ENCODE results near the gene GLT1D1.

DNA sequence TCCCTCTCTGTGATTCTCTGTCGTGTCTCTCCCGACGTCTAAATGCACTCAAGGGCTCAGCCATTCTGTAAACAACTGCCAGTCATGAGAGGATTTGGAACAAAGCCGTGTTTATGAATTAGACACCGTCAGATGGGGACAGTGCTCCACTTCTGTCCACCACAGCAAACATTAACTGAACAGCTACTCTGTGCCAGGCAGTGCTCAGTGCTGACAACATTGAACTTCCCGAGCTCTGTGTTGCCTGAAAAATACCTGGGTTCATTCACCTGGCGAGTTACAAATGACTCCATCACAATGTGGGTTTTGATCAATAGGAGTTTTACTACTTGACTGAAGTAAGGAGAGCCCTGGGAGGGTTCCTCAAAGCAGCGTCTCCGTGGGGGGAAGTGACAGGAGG is 139.3 kb downstream of the GLT1D1 start:
- TF ChIP-seq, protein P1, sequence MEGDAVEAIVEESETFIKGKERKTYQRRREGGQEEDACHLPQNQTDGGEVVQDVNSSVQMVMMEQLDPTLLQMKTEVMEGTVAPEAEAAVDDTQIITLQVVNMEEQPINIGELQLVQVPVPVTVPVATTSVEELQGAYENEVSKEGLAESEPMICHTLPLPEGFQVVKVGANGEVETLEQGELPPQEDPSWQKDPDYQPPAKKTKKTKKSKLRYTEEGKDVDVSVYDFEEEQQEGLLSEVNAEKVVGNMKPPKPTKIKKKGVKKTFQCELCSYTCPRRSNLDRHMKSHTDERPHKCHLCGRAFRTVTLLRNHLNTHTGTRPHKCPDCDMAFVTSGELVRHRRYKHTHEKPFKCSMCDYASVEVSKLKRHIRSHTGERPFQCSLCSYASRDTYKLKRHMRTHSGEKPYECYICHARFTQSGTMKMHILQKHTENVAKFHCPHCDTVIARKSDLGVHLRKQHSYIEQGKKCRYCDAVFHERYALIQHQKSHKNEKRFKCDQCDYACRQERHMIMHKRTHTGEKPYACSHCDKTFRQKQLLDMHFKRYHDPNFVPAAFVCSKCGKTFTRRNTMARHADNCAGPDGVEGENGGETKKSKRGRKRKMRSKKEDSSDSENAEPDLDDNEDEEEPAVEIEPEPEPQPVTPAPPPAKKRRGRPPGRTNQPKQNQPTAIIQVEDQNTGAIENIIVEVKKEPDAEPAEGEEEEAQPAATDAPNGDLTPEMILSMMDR (IDR thresholded peaks at IDR 0.05 in 8 of 11, conservative IDR thresholded peaks at IDR 0.05 in 3 of 11): no peak
- TF ChIP-seq POLR2A (IDR thresholded peaks at IDR 0.05) (no peak), POLR2AphosphoS5 (IDR thresholded peaks at IDR 0.05) (no peak)

Measured in spleen (tissue), 7 donors.